ENCODE data around the gene PAFAH1B1. TPM values are rescaled to one million over a fixed set of nuclear protein-coding genes. Genes with fewer than 3 reads are reported as not detected.

The PAFAH1B1 gene
- total and polyA plus RNA-seq, 11 donors = 32.6 to 154 (median 118) TPM

GRCh38 chr17:2710803-2711607 is 117.6 kb downstream of the PAFAH1B1 start:
- WGBS, 4 donors = 1 to 5% (median 2%) methylated on average over 9 to 82 of the region's 82 CpGs
- Histone ChIP-seq H3K4me1 (peaks cover 10 to 73% (median 48%) of the 10 kb centered on the region in 12 donors), H3K36me3 (no peaks in the 10 kb centered on the region), H3K4me3 (peak overlapping the region; percentile 57 to 98 (median 94)), H3K27me3 (no peaks in the 10 kb centered on the region), H3K9me3 (no peaks in the 10 kb centered on the region), H3K27ac (peak overlapping the region; percentile 76 to 100 (median 90))
- TF ChIP-seq POLR2A (IDR thresholded peaks at IDR 0.05) (no peak), CTCF (IDR thresholded peaks at IDR 0.05) (no peak)
- DNase-seq (no peak), ATAC-seq (no peak)
- intact Hi-C loops (cut with DNase I) = no loop called here

GRCh38 chr17:2711608-2712299 is 118.3 kb downstream of the PAFAH1B1 start, which contains the start of gene CLUH:
Gene CLUH (minus strand): TSS chr17:2711764. CDS start chr17:2711661, 103 bp downstream.
- Histone ChIP-seq H3K9me3 (no peaks in the 10 kb centered on the region), H3K27ac (peak within 1 kb of the TSS; percentile 76 to 100 (median 90)), H3K36me3 (peaks cover 0 to 4% (median 0%) of the 10 kb centered on the region in 9 donors), H3K4me1 (peaks cover 10 to 70% (median 47%) of the 10 kb centered on the region in 12 donors), H3K27me3 (no peaks in the 10 kb centered on the region), H3K4me3 (peak within 1 kb of the TSS; percentile 57 to 98 (median 94))
- WGBS, 4 donors = 0 to 2% (median 1%) methylated on average over 20 to 76 of the region's 76 CpGs
- TF ChIP-seq CTCF (IDR thresholded peaks at IDR 0.05) = no peak
- peak; percentile 64 to 86 for TF ChIP-seq POLR2A (IDR thresholded peaks at IDR 0.05)
- ATAC-seq (peak; percentile 63 to 86 (median 80)), DNase-seq (peak; percentile 97 to 99 (median 98))
- intact Hi-C loops (cut with DNase I) = no loop called here

GRCh38 chr17:2712300-2713043 is 119.0 kb downstream of the PAFAH1B1 start:
- no peak for TF ChIP-seq CTCF (IDR thresholded peaks at IDR 0.05)
- TF ChIP-seq POLR2A (IDR thresholded peaks at IDR 0.05) = no peak
- Histone ChIP-seq H3K27ac (peak overlapping the region; percentile 76 to 100 (median 90)), H3K4me3 (peak overlapping the region; percentile 57 to 98 (median 94)), H3K9me3 (no peaks in the 10 kb centered on the region), H3K4me1 (peaks cover 10 to 63% (median 47%) of the 10 kb centered on the region in 12 donors), H3K36me3 (peaks cover 0 to 4% (median 0%) of the 10 kb centered on the region in 9 donors), H3K27me3 (no peaks in the 10 kb centered on the region)
- intact Hi-C loops (cut with DNase I) = no loop called here
- DNase-seq = no peak
- peak in 3 of 4 donors; percentile 0 to 10 (median 2) for ATAC-seq
- 38 to 62% (median 41%) methylated on average over 26 to 36 of the region's 36 CpGs for WGBS, 4 donors

All from heart left ventricle (tissue), 16 donors.